Ishikawa (cell line): Measurements from ENCODE around the gene SLC6A18.

Experiments used
- CEBPB ChIP-seq: IDR thresholded peaks from 2 replicates; pipeline ENCODE4 v1.6.1; 2012
- CREB1 ChIP-seq: IDR thresholded peaks from 2 replicates; pipeline ENCODE4 v1.6.1; 2012; ENCODE audit warnings: low read depth
- EGR1 ChIP-seq: IDR thresholded peaks from 2 replicates; pipeline ENCODE4 v1.6.1; 2012
- EP300 ChIP-seq: IDR thresholded peaks from 2 replicates; pipeline ENCODE4 v1.6.1; 2012; ENCODE audit warnings: borderline replicate concordance
- FOXM1 ChIP-seq: IDR thresholded peaks from 2 replicates; pipeline ENCODE4 v1.6.1; 2012; ENCODE audit warnings: low read depth, borderline replicate concordance
- MAX ChIP-seq: IDR thresholded peaks from 2 replicates; pipeline ENCODE4 v1.6.1; 2012
- NFIC ChIP-seq: IDR thresholded peaks from 2 replicates; pipeline ENCODE4 v1.6.1; 2012
- RAD21 ChIP-seq: IDR thresholded peaks from 2 replicates; pipeline ENCODE4 v1.6.1; 2012; ENCODE audit warnings: low read depth
- REST ChIP-seq: IDR thresholded peaks from 2 replicates; pipeline ENCODE4 v1.6.1; 2012; ENCODE audit warnings: low read depth, mild to moderate bottlenecking
- TAF1 ChIP-seq: IDR thresholded peaks from 2 replicates; pipeline ENCODE4 v1.6.1; 2012; ENCODE audit warnings: low read depth, mild to moderate bottlenecking
- TCF12 ChIP-seq: IDR thresholded peaks from 2 replicates; pipeline ENCODE4 v1.6.1; 2012; ENCODE audit warnings: low read depth
- TEAD4 ChIP-seq: IDR thresholded peaks from 2 replicates; pipeline ENCODE4 v1.6.1; 2012
- USF1 ChIP-seq: IDR thresholded peaks from 2 replicates; pipeline ENCODE4 v1.6.1; 2012
- YY1 ChIP-seq: IDR thresholded peaks from 2 replicates; pipeline ENCODE4 v1.6.1; 2012; ENCODE audit warnings: low read depth
- ZBTB7A ChIP-seq: IDR thresholded peaks from 2 replicates; pipeline ENCODE4 v1.6.1; 2012; ENCODE audit warnings: low read depth

SLC6A18 gene, protein sequence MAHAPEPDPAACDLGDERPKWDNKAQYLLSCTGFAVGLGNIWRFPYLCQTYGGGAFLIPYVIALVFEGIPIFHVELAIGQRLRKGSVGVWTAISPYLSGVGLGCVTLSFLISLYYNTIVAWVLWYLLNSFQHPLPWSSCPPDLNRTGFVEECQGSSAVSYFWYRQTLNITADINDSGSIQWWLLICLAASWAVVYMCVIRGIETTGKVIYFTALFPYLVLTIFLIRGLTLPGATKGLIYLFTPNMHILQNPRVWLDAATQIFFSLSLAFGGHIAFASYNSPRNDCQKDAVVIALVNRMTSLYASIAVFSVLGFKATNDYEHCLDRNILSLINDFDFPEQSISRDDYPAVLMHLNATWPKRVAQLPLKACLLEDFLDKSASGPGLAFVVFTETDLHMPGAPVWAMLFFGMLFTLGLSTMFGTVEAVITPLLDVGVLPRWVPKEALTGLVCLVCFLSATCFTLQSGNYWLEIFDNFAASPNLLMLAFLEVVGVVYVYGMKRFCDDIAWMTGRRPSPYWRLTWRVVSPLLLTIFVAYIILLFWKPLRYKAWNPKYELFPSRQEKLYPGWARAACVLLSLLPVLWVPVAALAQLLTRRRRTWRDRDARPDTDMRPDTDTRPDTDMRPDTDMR

GRCh38 chr5:1225081-1225480 is at the start of gene SLC6A18:
TSS of gene SLC6A18 (plus strand) at chr5:1225381. CDS start at chr5:1225478, 97 bp downstream.
- no peak for TF ChIP-seq MAX
- no peak for TF ChIP-seq RAD21
- TF ChIP-seq ZBTB7A: no peak
- TF ChIP-seq NFIC: no peak
- TF ChIP-seq CEBPB: no peak
- TF ChIP-seq CREB1: no peak
- TF ChIP-seq EP300: no peak
- TF ChIP-seq TAF1: no peak
- no peak for TF ChIP-seq TCF12
- TF ChIP-seq REST: no peak
- TF ChIP-seq TEAD4: no peak

DNA sequence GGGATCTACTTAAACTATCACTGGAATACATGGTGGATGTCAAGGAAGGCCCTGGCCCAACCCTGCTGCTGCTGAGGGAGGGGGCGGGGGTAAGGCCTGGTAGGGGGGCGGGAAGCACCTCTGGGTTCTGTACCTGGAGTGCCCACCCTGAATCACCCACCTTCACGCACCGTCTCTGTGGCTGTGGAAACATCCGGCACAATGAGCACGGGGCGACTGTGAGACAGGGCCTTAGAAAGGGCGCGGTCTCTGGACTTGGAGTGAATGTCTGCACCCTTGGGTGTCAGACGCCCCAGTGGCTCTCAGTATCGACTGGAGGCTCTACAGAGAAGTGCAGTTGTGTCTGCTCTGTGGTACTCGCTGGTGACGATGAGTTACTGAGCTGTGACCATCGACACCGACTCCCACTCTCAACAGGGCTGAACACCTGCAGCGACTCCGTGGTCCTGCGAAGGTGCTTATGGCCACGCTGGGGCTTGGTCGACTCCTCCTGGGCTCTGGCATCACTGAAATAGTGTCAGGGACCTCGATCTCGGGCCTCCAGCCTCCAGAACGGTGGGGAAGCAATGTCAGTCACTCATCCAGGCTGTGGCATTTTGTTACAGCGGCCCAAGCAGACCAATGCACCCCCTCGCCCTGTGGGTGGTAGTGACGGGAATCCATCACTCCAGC is 49.2 kb upstream of the SLC6A18 start:
- TF ChIP-seq MAX (no peak), USF1 (no peak), RAD21 (no peak), CEBPB (no peak), TAF1 (no peak), ZBTB7A (no peak), CREB1 (no peak), EP300 (no peak)

DNA sequence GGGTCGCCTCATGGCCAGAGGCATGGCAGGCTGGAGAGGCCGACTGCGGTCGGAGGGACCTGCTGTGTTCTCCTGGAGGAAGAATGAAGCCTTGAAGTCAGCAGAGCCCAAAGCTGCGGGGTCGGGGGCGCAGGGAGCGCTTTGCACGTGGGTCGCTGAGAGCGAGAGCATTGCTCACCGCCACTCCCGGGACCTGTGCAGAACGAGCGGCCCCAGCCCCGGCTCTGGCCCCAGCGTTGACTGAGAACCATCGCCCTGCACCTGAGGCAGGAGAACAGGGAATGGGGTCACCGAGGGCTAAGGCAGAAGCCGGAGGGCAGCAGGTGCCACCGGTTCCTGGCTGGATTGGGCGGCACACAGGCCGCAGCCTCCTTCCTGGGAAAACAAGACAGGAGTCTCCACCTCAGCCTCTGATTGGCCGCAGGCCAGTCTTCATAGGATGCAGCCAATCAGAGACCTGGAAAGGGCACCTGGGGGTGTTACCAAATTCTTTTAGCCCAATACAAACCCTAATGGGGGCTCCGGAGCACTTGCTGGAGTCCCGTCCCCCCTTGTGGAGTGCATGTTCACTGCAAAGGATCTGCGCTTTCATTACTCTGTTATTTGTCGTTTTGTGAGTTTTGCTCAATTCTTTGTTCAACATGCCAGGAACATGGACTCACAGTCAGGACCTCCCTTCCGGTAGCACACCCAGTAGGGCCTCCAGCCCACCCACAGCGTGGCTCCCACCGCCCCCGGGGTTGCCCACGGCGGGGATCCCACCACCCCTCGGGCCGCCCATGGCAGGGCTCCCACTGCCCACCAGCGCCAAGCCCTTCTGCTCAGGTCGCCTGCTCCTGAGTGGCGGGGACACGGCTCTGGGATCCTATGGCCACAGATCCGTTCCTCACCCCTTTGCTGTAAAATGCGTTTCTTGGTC is 48.4 kb upstream of the SLC6A18 start:
- TF ChIP-seq EGR1 (no peak), TAF1 (no peak), FOXM1 (no peak), TCF12 (no peak), ZBTB7A (no peak), CEBPB (no peak), MAX (no peak), REST (no peak), YY1 (no peak), EP300 (no peak), CREB1 (no peak), NFIC (no peak), TEAD4 (no peak), RAD21 (no peak), USF1 (no peak)

DNA sequence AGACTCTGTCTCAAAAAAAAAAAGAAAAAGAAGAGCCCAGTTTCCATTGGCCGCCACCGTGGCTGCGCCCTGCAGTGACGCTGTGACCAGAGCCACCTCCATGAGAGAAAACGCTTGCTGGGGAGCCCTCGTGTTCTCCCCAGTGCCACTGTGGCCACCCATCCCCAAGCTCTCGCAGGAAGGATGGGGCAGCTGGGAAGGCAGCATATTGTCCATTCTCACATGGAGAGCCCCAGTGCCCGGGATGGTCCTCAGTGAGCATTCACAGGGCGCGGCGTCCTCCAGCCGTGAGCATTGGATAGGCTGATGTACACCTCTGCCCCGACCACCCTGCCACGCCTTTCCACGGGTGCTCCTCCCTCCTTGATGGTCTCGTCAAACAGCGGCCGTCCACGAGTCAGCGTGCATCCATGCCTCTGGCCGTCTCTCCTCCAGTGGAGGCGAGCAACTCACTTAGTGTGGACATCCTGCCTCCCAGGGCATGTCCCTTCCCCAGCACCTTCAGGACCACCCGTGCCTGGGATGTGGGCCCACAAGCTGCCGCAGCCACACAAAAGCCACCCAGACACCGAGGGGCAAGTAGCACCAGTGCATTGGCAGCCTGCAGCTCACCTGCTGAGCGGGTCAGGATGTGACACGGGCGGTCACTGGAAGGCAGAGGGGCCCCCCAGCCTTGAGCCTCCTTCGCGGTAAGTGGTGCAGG is 47.2 kb upstream of the SLC6A18 start:
- TF ChIP-seq REST (no peak), MAX (no peak), TAF1 (no peak), TCF12 (no peak), FOXM1 (no peak), CEBPB (no peak), USF1 (no peak), EP300 (no peak)
